D721Med (cell line): ENCODE measurements around the gene CDH6.

ENCODE experiments used
- DNase-seq: peaks from one replicate; pipeline ENCODE4 v3.0.0; 2011; ENCODE audit warnings: low spot score; ENCODE audit not compliant: insufficient read length
- FAIRE-seq: peaks from 2 replicates; lab custom pipeline; 2011; peaks lifted over from hg19 to GRCh38; lab: Jason Lieb, UNC
- CTCF ChIP-seq: IDR thresholded peaks from 2 replicates; pipeline ENCODE4 v1.5.1; 2012; ENCODE audit warnings: mild to moderate bottlenecking, control low read depth; ENCODE audit not compliant: insufficient read depth; ENCODE audit errors: missing control alignments

Gene CDH6

GRCh38 chr5:31268256-31268655, 74.8 kb downstream of the CDH6 start:
- DNase-seq (no peak), FAIRE-seq (no peak)
- TF ChIP-seq CTCF = no peak

- FAIRE-seq = no peak
- no peak for DNase-seq
- no peak for TF ChIP-seq CTCF
Observed at GRCh38 chr5:31268686-31269085, 75.2 kb downstream of the CDH6 start.

- no peak for TF ChIP-seq CTCF
- FAIRE-seq = no peak
- DNase-seq = no peak
Observed at GRCh38 chr5:31269259-31269658, 75.8 kb downstream of the CDH6 start.

- peak; percentile 58 for TF ChIP-seq CTCF
- DNase-seq (no peak), FAIRE-seq (no peak)
Observed at GRCh38 chr5:31270396-31270795, 76.9 kb downstream of the CDH6 start.

GRCh38 chr5:31271567-31271966, 78.1 kb downstream of the CDH6 start:
- DNase-seq = no peak
- no peak for FAIRE-seq
- TF ChIP-seq CTCF = no peak

GRCh38 chr5:31273161-31273560, 79.7 kb downstream of the CDH6 start:
- no peak for FAIRE-seq
- DNase-seq = no peak
- TF ChIP-seq CTCF = no peak

- DNase-seq = no peak
- TF ChIP-seq CTCF = no peak
- no peak for FAIRE-seq
Observed at GRCh38 chr5:31273631-31274378, 80.3 kb downstream of the CDH6 start.
